IPS-20b (cell line): ENCODE results near the gene CHFR.
"Not testable (repeated sequence)": the region's sequence is repeated elsewhere in the genome, so short reads cannot be mapped to it uniquely, and the experiment has no call there.

Source experiments
- H3K27ac ChIP-seq: one replicate; pipeline ENCODE4 v1.5.1; 2013; ENCODE audit warnings: low read length
- H3K27me3 ChIP-seq: 2 replicates; pipeline ENCODE4 v1.6.1; 2013; ENCODE audit warnings: mild to moderate bottlenecking, low read length, inconsistent platforms; ENCODE audit not compliant: insufficient read depth
- H3K36me3 ChIP-seq: 2 replicates; pipeline ENCODE4 v1.6.1; 2013; ENCODE audit warnings: low read depth, mild to moderate bottlenecking, inconsistent platforms, low read length, moderate library complexity; ENCODE audit not compliant: insufficient read depth
- H3K4me1 ChIP-seq: 2 replicates; pipeline ENCODE4 v1.6.1; 2013; ENCODE audit warnings: mild to moderate bottlenecking, control low read depth, inconsistent platforms, low read length, moderate library complexity; ENCODE audit not compliant: insufficient read depth
- H3K4me3 ChIP-seq: 2 replicates; pipeline ENCODE4 v1.5.1; 2013; ENCODE audit warnings: mild to moderate bottlenecking, low read length, inconsistent platforms
- H3K9ac ChIP-seq: 2 replicates; pipeline ENCODE4 v1.6.1; 2013; ENCODE audit warnings: low read depth, mild to moderate bottlenecking, inconsistent platforms, low read length, moderate library complexity
- H3K9me3 ChIP-seq: 2 replicates; pipeline ENCODE4 v1.6.1; 2013; ENCODE audit warnings: mild to moderate bottlenecking, low read depth, low read length, inconsistent platforms; ENCODE audit not compliant: insufficient read depth

Gene CHFR

DNA sequence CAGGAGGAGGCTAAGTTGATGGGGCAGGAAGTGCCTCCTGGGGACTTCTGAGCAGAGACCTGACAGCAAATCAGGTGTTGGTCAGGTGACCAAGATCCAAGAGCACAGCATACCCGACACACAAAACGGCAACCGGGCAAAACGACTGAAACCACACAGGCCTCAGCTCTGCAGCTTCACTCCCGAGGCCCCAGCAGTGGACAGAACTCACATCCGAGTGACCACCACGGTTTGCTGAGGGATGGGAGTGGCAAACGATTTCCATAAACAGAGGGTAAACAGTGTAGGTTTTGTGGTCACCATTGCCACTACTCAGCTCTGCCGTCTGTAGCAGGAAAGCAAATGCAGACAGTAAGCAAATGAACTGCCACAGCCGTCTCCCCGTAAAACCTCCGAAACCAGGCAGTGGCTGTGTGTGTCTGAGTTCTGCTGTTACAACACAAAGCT lies 14.4 kb downstream of the CHFR start:
- Histone ChIP-seq H3K36me3 (peaks cover 62% of the 10 kb centered on the region), H3K27ac (no peak overlapping the region), H3K27me3 (no peaks in the 10 kb centered on the region), H3K4me1 (no peaks in the 10 kb centered on the region), H3K4me3 (no peak overlapping the region), H3K9me3 (no peaks in the 10 kb centered on the region), H3K9ac (no peak overlapping the region)

- Histone ChIP-seq H3K9ac (no peak overlapping the region), H3K4me3 (no peak overlapping the region), H3K9me3 (no peaks in the 10 kb centered on the region), H3K36me3 (peaks cover 65% of the 10 kb centered on the region), H3K27me3 (no peaks in the 10 kb centered on the region), H3K4me1 (no peaks in the 10 kb centered on the region), H3K27ac (no peak overlapping the region)
These were observed 15.1 kb downstream of the CHFR start for GRCh38 chr12:132872073-132872855.

DNA sequence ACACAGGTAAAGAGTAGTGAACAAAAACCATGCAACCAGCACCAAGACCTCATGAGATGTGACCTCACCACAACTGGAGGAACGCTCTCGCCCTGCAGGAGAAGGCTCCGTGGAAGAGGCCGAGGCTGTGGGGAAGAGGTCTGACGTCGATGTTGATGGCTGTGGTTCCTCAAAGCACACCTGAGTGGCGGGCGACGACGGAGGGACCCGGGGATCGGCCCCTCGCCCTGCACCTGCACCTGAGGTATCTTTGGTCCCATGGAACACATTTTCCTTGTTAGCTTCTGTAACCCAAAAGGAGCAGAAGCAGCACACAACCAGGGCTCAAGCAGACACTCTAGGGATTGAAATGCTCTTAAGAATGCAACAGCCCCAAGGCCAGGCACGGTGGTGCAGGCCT lies 17.9 kb downstream of the CHFR start:
- Histone ChIP-seq H3K27ac (no peak overlapping the region), H3K36me3 (peaks cover 57% of the 10 kb centered on the region)

GRCh38 chr12:132866251-132866828 lies 21.1 kb downstream of the CHFR start:
- H3K36me3 ChIP-seq: peaks cover 50% of the 10 kb centered on the region
- no peak overlapping the region for H3K27ac ChIP-seq
- no peaks in the 10 kb centered on the region for H3K4me1 ChIP-seq
- H3K9ac ChIP-seq: no peak overlapping the region
- H3K9me3 ChIP-seq: no peaks in the 10 kb centered on the region
- H3K27me3 ChIP-seq: no peaks in the 10 kb centered on the region
- H3K4me3 ChIP-seq: no peak overlapping the region

More for the DNA sequence above, 17.9 kb downstream of the CHFR start:
- Histone ChIP-seq H3K9me3 (no peaks in the 10 kb centered on the region), H3K27me3 (no peaks in the 10 kb centered on the region), H3K4me3 (no peak overlapping the region), H3K9ac (no peak overlapping the region), H3K4me1 (no peaks in the 10 kb centered on the region)

GRCh38 chr12:132861558-132861957 lies 25.8 kb downstream of the CHFR start:
- Histone ChIP-seq H3K27me3 (no peaks in the 10 kb centered on the region), H3K9me3 (no peaks in the 10 kb centered on the region), H3K4me1 (no peaks in the 10 kb centered on the region), H3K36me3 (peaks cover 58% of the 10 kb centered on the region), H3K27ac (no peak overlapping the region), H3K9ac (no peak overlapping the region), H3K4me3 (no peak overlapping the region)

- Histone ChIP-seq H3K27me3 (no peaks in the 10 kb centered on the region), H3K4me1 (no peaks in the 10 kb centered on the region), H3K9me3 (no peaks in the 10 kb centered on the region), H3K9ac (no peak overlapping the region), H3K27ac (no peak overlapping the region), H3K4me3 (no peak overlapping the region), H3K36me3 (peaks cover 70% of the 10 kb centered on the region)
These were observed 28.6 kb downstream of the CHFR start for GRCh38 chr12:132858718-132859266.

- H3K27me3 ChIP-seq, H3K4me1 ChIP-seq, H3K4me3 ChIP-seq, H3K27ac ChIP-seq, H3K9ac ChIP-seq, H3K9me3 ChIP-seq: not testable (repeated sequence)
- peaks cover 81% of the 10 kb centered on the region for H3K36me3 ChIP-seq
These were observed 30.4 kb downstream of the CHFR start for GRCh38 chr12:132857019-132857418.

- no peaks in the 10 kb centered on the region for H3K4me1 ChIP-seq
- no peak overlapping the region for H3K4me3 ChIP-seq
- no peaks in the 10 kb centered on the region for H3K27me3 ChIP-seq
- H3K36me3 ChIP-seq: peaks cover 79% of the 10 kb centered on the region
- no peaks in the 10 kb centered on the region for H3K9me3 ChIP-seq
- H3K27ac ChIP-seq: no peak overlapping the region
- no peak overlapping the region for H3K9ac ChIP-seq
These were observed 30.8 kb downstream of the CHFR start for GRCh38 chr12:132856581-132856980.

DNA sequence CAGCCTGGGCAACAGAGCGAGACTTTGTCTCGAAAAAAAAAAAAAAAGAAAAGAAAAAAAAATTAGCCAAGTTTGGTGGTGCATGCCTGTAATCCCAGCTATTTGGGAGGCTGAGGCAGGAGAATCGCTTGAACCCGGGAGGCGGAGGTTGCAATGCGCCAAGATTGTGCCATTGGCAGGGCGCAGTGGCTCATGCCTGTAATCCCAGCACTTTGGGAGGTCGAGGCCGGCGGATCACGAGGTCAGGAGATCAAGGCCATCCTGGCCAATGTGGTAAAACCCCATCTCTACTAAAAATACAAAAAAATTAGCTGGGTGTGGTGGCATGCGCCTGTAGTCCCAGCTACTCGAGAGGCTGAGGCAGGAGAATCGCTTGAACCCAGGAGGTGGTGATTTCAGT lies 32.2 kb downstream of the CHFR start:
- H3K4me1 ChIP-seq, H3K27me3 ChIP-seq, H3K4me3 ChIP-seq, H3K27ac ChIP-seq, H3K9ac ChIP-seq, H3K9me3 ChIP-seq: not testable (repeated sequence)
- H3K36me3 ChIP-seq: peaks cover 80% of the 10 kb centered on the region

DNA sequence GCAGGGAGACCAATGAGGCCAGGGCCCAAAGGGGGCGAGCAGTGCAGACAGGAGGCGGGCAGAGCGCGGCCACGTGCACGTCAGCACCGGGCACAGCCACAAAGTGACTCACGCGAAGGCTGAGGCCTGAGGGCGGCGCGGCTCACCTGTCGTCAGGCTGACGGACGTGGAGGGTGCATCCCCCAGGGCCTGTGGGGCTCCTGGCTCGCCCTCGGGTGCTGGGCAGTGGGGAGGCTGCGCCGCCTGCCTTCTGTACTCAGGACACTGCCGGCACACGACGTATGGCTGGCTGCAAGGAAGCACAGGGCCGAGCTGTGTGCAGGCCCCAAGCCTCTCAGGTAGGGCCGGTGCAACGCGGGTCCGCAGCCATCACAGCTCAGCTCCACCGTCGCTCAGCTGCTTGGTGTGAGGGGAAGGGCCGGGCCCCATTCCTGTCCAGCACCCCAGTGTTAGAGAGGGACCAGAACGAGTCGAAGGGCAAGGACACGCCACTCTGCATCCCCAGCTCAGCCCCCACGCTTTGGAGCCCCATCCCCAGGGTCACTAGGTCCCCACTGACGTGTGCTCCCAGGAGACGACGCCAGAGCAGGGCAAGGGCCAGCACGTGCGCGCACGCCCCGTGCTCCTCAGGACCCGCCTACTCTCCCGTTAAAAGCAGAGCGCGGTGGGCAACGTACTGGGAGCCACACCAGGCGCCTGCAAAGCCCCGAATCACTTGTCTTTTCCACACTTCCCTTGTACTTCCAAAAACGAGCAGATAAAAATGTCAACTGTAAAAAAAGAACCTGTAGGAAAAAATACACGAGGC lies 33.9 kb downstream of the CHFR start:
- H3K4me3 ChIP-seq: no peak overlapping the region
- peaks cover 70% of the 10 kb centered on the region for H3K36me3 ChIP-seq
- no peaks in the 10 kb centered on the region for H3K27me3 ChIP-seq
- H3K27ac ChIP-seq: no peak overlapping the region
- no peak overlapping the region for H3K9ac ChIP-seq
- H3K9me3 ChIP-seq: no peaks in the 10 kb centered on the region
- H3K4me1 ChIP-seq: no peaks in the 10 kb centered on the region; the same call in 1 of the 2 replicates

DNA sequence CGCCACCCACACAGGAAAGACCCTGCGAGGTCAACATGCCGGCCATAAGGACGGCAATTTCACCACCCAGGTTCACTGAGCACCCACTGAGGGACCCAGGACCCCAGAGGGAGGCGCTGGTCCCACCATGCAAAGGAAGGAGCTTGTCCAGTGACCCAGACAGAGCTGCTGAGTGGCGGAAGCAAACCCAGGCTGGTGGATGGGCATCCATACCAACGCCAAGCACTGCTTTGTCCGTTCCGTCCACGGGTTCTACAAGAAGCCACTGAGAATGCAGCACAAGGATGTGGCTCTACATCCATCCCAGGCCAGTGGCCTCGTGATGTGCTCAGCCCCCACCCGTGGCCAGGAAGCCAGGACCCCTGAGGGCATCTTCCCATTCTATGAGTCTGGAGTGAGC lies 34.9 kb downstream of the CHFR start:
- Histone ChIP-seq H3K36me3 (peaks cover 69% of the 10 kb centered on the region), H3K4me1 (peaks cover 6% of the 10 kb centered on the region), H3K27me3 (no peaks in the 10 kb centered on the region), H3K4me3 (no peak overlapping the region), H3K27ac (no peak overlapping the region), H3K9me3 (no peaks in the 10 kb centered on the region), H3K9ac (no peak overlapping the region)
